ENCODE data around the gene ZBTB20.

ZBTB20 gene

GRCh38 chr3:114392831-114393230 lies 754.3 kb downstream of the ZBTB20 start:
- DNase-seq = no peak

- peak; percentile 27 for DNase-seq
Observed at GRCh38 chr3:114389156-114389555, 757.9 kb downstream of the ZBTB20 start.

GRCh38 chr3:114384558-114384903 lies 762.6 kb downstream of the ZBTB20 start:
- DNase-seq = no peak

GRCh38 chr3:114383875-114384557 lies 763.1 kb downstream of the ZBTB20 start:
- DNase-seq = peak; percentile 73

GRCh38 chr3:114380233-114380651 lies 766.8 kb downstream of the ZBTB20 start:
- DNase-seq = no peak

GRCh38 chr3:114379266-114379665 lies 767.8 kb downstream of the ZBTB20 start:
- no peak for DNase-seq

- DNase-seq = no peak
Observed at GRCh38 chr3:114378760-114379159, 768.3 kb downstream of the ZBTB20 start.

GRCh38 chr3:114377426-114377825 lies 769.7 kb downstream of the ZBTB20 start:
- DNase-seq = no peak

- DNase-seq = no peak
Observed at GRCh38 chr3:114376516-114377185, 770.4 kb downstream of the ZBTB20 start.

GRCh38 chr3:114375608-114376421 lies 771.3 kb downstream of the ZBTB20 start:
- no peak for DNase-seq

- no peak for DNase-seq
Observed at GRCh38 chr3:114374433-114374990, 772.6 kb downstream of the ZBTB20 start.

- DNase-seq = no peak
Observed at GRCh38 chr3:114370537-114371174, 776.4 kb downstream of the ZBTB20 start.

GRCh38 chr3:114365909-114366308 lies 781.2 kb downstream of the ZBTB20 start:
- no peak for DNase-seq

- no peak for DNase-seq
Observed at GRCh38 chr3:114364806-114365654, 782.1 kb downstream of the ZBTB20 start.

- DNase-seq = no peak
Observed at GRCh38 chr3:114363554-114364202, 783.4 kb downstream of the ZBTB20 start.

- DNase-seq = peak; percentile 26
Observed at GRCh38 chr3:114362815-114363214, 784.3 kb downstream of the ZBTB20 start.

- no peak for DNase-seq
Observed at GRCh38 chr3:114361391-114361790, 785.7 kb downstream of the ZBTB20 start.

- no peak for DNase-seq
Observed at GRCh38 chr3:114356525-114356924, 790.6 kb downstream of the ZBTB20 start.

GRCh38 chr3:114356066-114356465 lies 791.0 kb downstream of the ZBTB20 start:
- DNase-seq = no peak

GRCh38 chr3:114355653-114356052 lies 791.4 kb downstream of the ZBTB20 start:
- no peak for DNase-seq

- DNase-seq = no peak
Observed at GRCh38 chr3:114351822-114352145, 795.3 kb downstream of the ZBTB20 start.

All from hematopoietic multipotent progenitor cell treated with erythropoietin and hydrocortisone succinate and interleukin-3 and kit ligand, for 8 days (in vitro differentiated cells).